NCI-H748 (cell line): ENCODE data around the gene KIF2C.
"Not testable (repeated sequence)": the region's sequence is repeated elsewhere in the genome, so short reads cannot be mapped to it uniquely, and the experiment has no call there.

Experiments
- DNase-seq: peaks from one replicate; lab custom pipeline; 2025; ENCODE audit not compliant: unreplicated experiment; lab: John Stamatoyannopoulos, UW

The KIF2C gene

GRCh38 chr1:44739307-44740178, at the start of gene KIF2C:
TSS of gene KIF2C (plus strand) at chr1:44739837. CDS start at chr1:44739933, 96 bp downstream.
- DNase-seq, result peak; percentile 99

- no peak for DNase-seq
Observed at GRCh38 chr1:44693159-44693558, 46.5 kb upstream of the KIF2C start.

- no peak for DNase-seq
Observed at GRCh38 chr1:44693900-44694299, 45.7 kb upstream of the KIF2C start.

- DNase-seq, result no peak
Observed at GRCh38 chr1:44694863-44695478, 44.7 kb upstream of the KIF2C start.

GRCh38 chr1:44695671-44696070, 44.0 kb upstream of the KIF2C start:
- DNase-seq, result no peak

- DNase-seq, result no peak
Observed at GRCh38 chr1:44696101-44696500, 43.5 kb upstream of the KIF2C start.

- DNase-seq, result no peak
Observed at GRCh38 chr1:44696789-44697345, 42.8 kb upstream of the KIF2C start.

GRCh38 chr1:44698138-44698537, 41.5 kb upstream of the KIF2C start:
- no peak for DNase-seq

GRCh38 chr1:44699375-44699774, 40.3 kb upstream of the KIF2C start:
- DNase-seq, result not testable (repeated sequence)

- no peak for DNase-seq
Observed at GRCh38 chr1:44700573-44700972, 39.1 kb upstream of the KIF2C start.

GRCh38 chr1:44701141-44701573, 38.5 kb upstream of the KIF2C start:
- DNase-seq, result no peak

GRCh38 chr1:44705470-44705869, 34.2 kb upstream of the KIF2C start:
- no peak for DNase-seq

- no peak for DNase-seq
Observed at GRCh38 chr1:44705938-44706337, 33.7 kb upstream of the KIF2C start.

GRCh38 chr1:44707112-44707881, 32.3 kb upstream of the KIF2C start:
- DNase-seq, result no peak

GRCh38 chr1:44707959-44708831, 31.4 kb upstream of the KIF2C start:
- peak; percentile 56 for DNase-seq

- no peak for DNase-seq
Observed at GRCh38 chr1:44713321-44713781, 26.3 kb upstream of the KIF2C start.

- no peak for DNase-seq
Observed at GRCh38 chr1:44714532-44714931, 25.1 kb upstream of the KIF2C start.

GRCh38 chr1:44714944-44715571, 24.6 kb upstream of the KIF2C start:
- DNase-seq, result peak; percentile 77

- DNase-seq, result no peak
Observed at GRCh38 chr1:44717156-44717555, 22.5 kb upstream of the KIF2C start.

GRCh38 chr1:44717653-44718052, 22.0 kb upstream of the KIF2C start:
- no peak for DNase-seq
